ENCODE results near the gene ALDH16A1. TPM values are rescaled to one million over a fixed set of nuclear protein-coding genes. Genes with fewer than 3 reads are reported as not detected.

Gene ALDH16A1
- total RNA-seq, 4 donors from 2014 or later, result 26.6 to 47.2 (median 42.6) TPM

GRCh38 chr19:49514151-49514550 is 61.1 kb downstream of the ALDH16A1 start:
- DNase-seq (ENCODE audit: low spot score in 2 of 2), result no peak
- no peak overlapping the region for H3K4me3 ChIP-seq (ENCODE audit: low read depth, poor library complexity, severe bottlenecking)
- TF ChIP-seq POLR2A (IDR thresholded peaks at IDR 0.05), result no peak
- TF ChIP-seq, protein P1, sequence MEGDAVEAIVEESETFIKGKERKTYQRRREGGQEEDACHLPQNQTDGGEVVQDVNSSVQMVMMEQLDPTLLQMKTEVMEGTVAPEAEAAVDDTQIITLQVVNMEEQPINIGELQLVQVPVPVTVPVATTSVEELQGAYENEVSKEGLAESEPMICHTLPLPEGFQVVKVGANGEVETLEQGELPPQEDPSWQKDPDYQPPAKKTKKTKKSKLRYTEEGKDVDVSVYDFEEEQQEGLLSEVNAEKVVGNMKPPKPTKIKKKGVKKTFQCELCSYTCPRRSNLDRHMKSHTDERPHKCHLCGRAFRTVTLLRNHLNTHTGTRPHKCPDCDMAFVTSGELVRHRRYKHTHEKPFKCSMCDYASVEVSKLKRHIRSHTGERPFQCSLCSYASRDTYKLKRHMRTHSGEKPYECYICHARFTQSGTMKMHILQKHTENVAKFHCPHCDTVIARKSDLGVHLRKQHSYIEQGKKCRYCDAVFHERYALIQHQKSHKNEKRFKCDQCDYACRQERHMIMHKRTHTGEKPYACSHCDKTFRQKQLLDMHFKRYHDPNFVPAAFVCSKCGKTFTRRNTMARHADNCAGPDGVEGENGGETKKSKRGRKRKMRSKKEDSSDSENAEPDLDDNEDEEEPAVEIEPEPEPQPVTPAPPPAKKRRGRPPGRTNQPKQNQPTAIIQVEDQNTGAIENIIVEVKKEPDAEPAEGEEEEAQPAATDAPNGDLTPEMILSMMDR (IDR thresholded peaks at IDR 0.05), result no peak
- intact Hi-C loops (cut with DNase I; ENCODE audit: low total_unique reads), result no loop called here
- WGBS, 2 donors, result 80 to 84% methylated on average over 14 to 21 of the region's 21 CpGs

- TF ChIP-seq POLR2A (IDR thresholded peaks at IDR 0.05), result no peak
- TF ChIP-seq, protein P1 (IDR thresholded peaks at IDR 0.05), result no peak
- peak in 1 of 2 donors; percentile 54 for DNase-seq (ENCODE audit: low spot score in 2 of 2)
- WGBS, 2 donors, result 49 to 59% methylated on average over 4 of the region's 4 CpGs
- intact Hi-C loops (cut with DNase I; ENCODE audit: low total_unique reads), result no loop called here
- H3K4me3 ChIP-seq (ENCODE audit: low read depth, poor library complexity, severe bottlenecking), result no peak overlapping the region
Observed at GRCh38 chr19:49515767-49516166, 62.7 kb downstream of the ALDH16A1 start.

DNA sequence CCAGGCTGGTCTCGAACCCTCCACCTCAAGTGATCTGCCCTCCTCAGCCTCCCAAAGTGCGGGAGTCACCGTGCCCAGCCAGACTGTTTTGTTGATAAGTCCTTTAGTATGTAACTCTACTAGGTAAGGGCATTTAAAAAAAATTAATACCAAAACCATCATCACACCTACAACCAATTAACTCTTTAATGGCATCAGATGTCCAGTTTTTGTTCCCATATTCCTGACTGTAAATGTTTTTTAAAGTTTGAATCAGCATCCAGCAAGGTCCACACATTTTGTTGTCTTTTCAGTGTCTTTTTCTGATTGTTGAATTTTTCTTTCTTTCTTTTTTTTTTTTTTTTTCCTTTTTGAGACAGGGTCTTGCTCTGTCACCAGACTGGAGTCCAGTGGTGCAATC is 65.0 kb downstream of the ALDH16A1 start:
- H3K4me3 ChIP-seq (ENCODE audit: low read depth, poor library complexity, severe bottlenecking), result no peak overlapping the region
- TF ChIP-seq POLR2A (IDR thresholded peaks at IDR 0.05), result no peak
- TF ChIP-seq, protein P1 (IDR thresholded peaks at IDR 0.05), result no peak
- intact Hi-C loops (cut with DNase I; ENCODE audit: low total_unique reads), result no loop called here
- no peak for DNase-seq (ENCODE audit: low spot score in 2 of 2)
- 97% methylated on average over 3 of the region's 3 CpGs for WGBS, 2 donors

MicroRNAs within 50 kb of the gene (microRNA counts, 767-probe panel; counts per million panel counts)
- 14,644 to 16,438 counts per million in 2 donors for microRNA hsa-miR-150-5p

Small RNA genes lying within 50 kb of the gene (microRNA-seq; reads per million reads assigned to microRNA genes)
- 732 to 899 reads per million in 2 donors for gene MIR150 (ENCODE audit: borderline number of aligned reads in 1 of 2, borderline replicate concordance in 2 of 2)

Other genes with a start within 250 kb of the ALDH16A1 start
- 1 to 10 TPM in 1 of 4 donors, under 1 TPM in 2, not detected in 1; 0.55 to 1.2 (median 0.95) TPM for gene SLC6A16, start 128.0 kb upstream of the ALDH16A1 start, total RNA-seq
- gene CD37, start 117.8 kb upstream of the ALDH16A1 start, total RNA-seq, result 1 to 10 TPM; 2.6 to 8.5 (median 5.9) TPM
- 10 to 100 TPM in 2 of 4 donors, 1 to 10 TPM in 2; 1.3 to 17.6 (median 9.8) TPM for gene TEAD2, start 90.8 kb upstream of the ALDH16A1 start, total RNA-seq
- gene DKKL1, start 89.3 kb upstream of the ALDH16A1 start, total RNA-seq, result 1 to 10 TPM in 1 of 4 donors, not detected in 3; 3.0 TPM
- not detected for gene KASH5, start 65.0 kb upstream of the ALDH16A1 start, total RNA-seq
- gene PTH2, start 29.8 kb upstream of the ALDH16A1 start, total RNA-seq, result not detected
- gene GFY, start 27.8 kb upstream of the ALDH16A1 start, total RNA-seq, result not detected
- gene SLC17A7, start 11.7 kb upstream of the ALDH16A1 start, total RNA-seq, result 1 to 10 TPM in 2 of 4 donors, under 1 TPM in 2; 0.38 to 1.4 (median 0.97) TPM
- 100 to 1,000 TPM in 3 of 4 donors, 10 to 100 TPM in 1; 79.6 to 144 (median 118) TPM for gene PIH1D1, start 1.4 kb upstream of the ALDH16A1 start, total RNA-seq
- gene FLT3LG, start 21.0 kb downstream of the ALDH16A1 start, total RNA-seq, result 1 to 10 TPM; 2.8 to 6.0 (median 4.4) TPM
- 1,000 to 10,000 TPM; 3,727 to 4,286 (median 3,958) TPM for gene RPL13A, start 34.4 kb downstream of the ALDH16A1 start, total RNA-seq
- 1,000 to 10,000 TPM; 4,267 to 5,958 (median 4,793) TPM for gene RPS11, start 43.2 kb downstream of the ALDH16A1 start, total RNA-seq
- gene FCGRT, start 59.4 kb downstream of the ALDH16A1 start, total RNA-seq, result 100 to 1,000 TPM; 130 to 198 (median 146) TPM
- 10 to 100 TPM in 2 of 4 donors, 1 to 10 TPM in 2; 8.8 to 15.3 (median 10.9) TPM for gene RCN3, start 74.8 kb downstream of the ALDH16A1 start, total RNA-seq
- gene NOSIP, start 127.3 kb downstream of the ALDH16A1 start, total RNA-seq, result 10 to 100 TPM; 62.0 to 84.8 (median 66.8) TPM
- gene PRRG2, start 128.1 kb downstream of the ALDH16A1 start, total RNA-seq, result 10 to 100 TPM; 13.9 to 31.2 (median 18.6) TPM
- 10 to 100 TPM; 19.6 to 53.1 (median 24.5) TPM for gene PRR12, start 138.0 kb downstream of the ALDH16A1 start, total RNA-seq
- 10 to 100 TPM; 14.0 to 20.2 (median 18.8) TPM for gene RRAS, start 186.9 kb downstream of the ALDH16A1 start, total RNA-seq
- gene SCAF1, start 189.0 kb downstream of the ALDH16A1 start, total RNA-seq, result 10 to 100 TPM; 28.6 to 54.3 (median 33.7) TPM
- 100 to 1,000 TPM in 1 of 4 donors, 10 to 100 TPM in 3; 38.7 to 102 (median 74.9) TPM for gene IRF3, start 212.6 kb downstream of the ALDH16A1 start, total RNA-seq
- gene BCL2L12, start 212.7 kb downstream of the ALDH16A1 start, total RNA-seq, result 1 to 10 TPM; 6.1 to 9.2 (median 6.6) TPM
- gene PRMT1, start 224.0 kb downstream of the ALDH16A1 start, total RNA-seq, result 100 to 1,000 TPM; 102 to 117 (median 108) TPM
- 1 to 10 TPM in 3 of 4 donors, under 1 TPM in 1; 0.49 to 3.7 (median 3.5) TPM for gene ADM5, start 236.4 kb downstream of the ALDH16A1 start, total RNA-seq
- 1 to 10 TPM in 3 of 4 donors, under 1 TPM in 1; 0.97 to 3.3 (median 1.8) TPM for gene CPT1C, start 237.9 kb downstream of the ALDH16A1 start, total RNA-seq